HAP-1 (cell line): ENCODE data around the gene TNRC18.
"Not testable (repeated sequence)": the region's sequence is repeated elsewhere in the genome, so short reads cannot be mapped to it uniquely, and the experiment has no call there.

Experiments used
- DNase-seq, 2 experiments: peaks; one replicate each; pipeline ENCODE4 v3.0.0-alpha.2; 2016 to 2020; ENCODE audit warnings: low spot score in 2 of 2
- H3K27me3 ChIP-seq: fragments of 250-450 bp; sonication (Bioruptor Pico); 2 replicates; pipeline ENCODE4 v1.5.1; 2020; ENCODE audit warnings: low read depth, mild to moderate bottlenecking, moderate library complexity
- H3K36me3 ChIP-seq: fragments of 250-450 bp; sonication (Bioruptor Pico); replicated peaks from 2 replicates; pipeline ENCODE4 v1.5.1; 2020; ENCODE audit warnings: mild to moderate bottlenecking
- H3K4me1 ChIP-seq: fragments of 250-450 bp; sonication (Bioruptor Pico); 2 replicates; pipeline ENCODE4 v1.5.1; 2020; ENCODE audit warnings: mild to moderate bottlenecking
- H3K4me3 ChIP-seq: fragments of 250-450 bp; sonication (Bioruptor Pico); 2 replicates; pipeline ENCODE4 v1.5.1; 2020; ENCODE audit warnings: mild to moderate bottlenecking, moderate library complexity
- H3K9me3 ChIP-seq: fragments of 250-450 bp; sonication (Bioruptor Pico); 2 replicates; pipeline ENCODE4 v1.5.1; 2020; ENCODE audit warnings: mild to moderate bottlenecking, moderate library complexity
- in situ Hi-C: fragments of 300-500 bp; cut with MboI; formaldehyde crosslinking; loops from 3 replicates; pipeline ENCODE4 v1.14.3; 2020; ENCODE audit warnings: low sequenced_read_pairs, inconsistent platforms, mixed read lengths

TNRC18 gene

GRCh38 chr7:5345171-5345570 is 78.5 kb downstream of the TNRC18 start:
- H3K4me1 ChIP-seq, result no peaks in the 10 kb centered on the region
- peaks cover 36% of the 10 kb centered on the region for H3K36me3 ChIP-seq
- H3K9me3 ChIP-seq, result no peaks in the 10 kb centered on the region
- H3K4me3 ChIP-seq, result no peak overlapping the region
- in situ Hi-C loops, result no loop called here
- no peak for DNase-seq
- no peaks in the 10 kb centered on the region for H3K27me3 ChIP-seq

- DNase-seq, result no peak
- peaks cover 40% of the 10 kb centered on the region for H3K36me3 ChIP-seq
- in situ Hi-C loops, result no loop called here
- no peaks in the 10 kb centered on the region for H3K4me1 ChIP-seq
- no peak overlapping the region for H3K4me3 ChIP-seq
- no peaks in the 10 kb centered on the region for H3K27me3 ChIP-seq
- no peaks in the 10 kb centered on the region for H3K9me3 ChIP-seq
Observed at GRCh38 chr7:5344342-5344741, 79.3 kb downstream of the TNRC18 start.

GRCh38 chr7:5343884-5344283 is 79.8 kb downstream of the TNRC18 start:
- no peaks in the 10 kb centered on the region for H3K9me3 ChIP-seq
- H3K27me3 ChIP-seq, result no peaks in the 10 kb centered on the region
- DNase-seq, result no peak
- no peak overlapping the region for H3K4me3 ChIP-seq
- no peaks in the 10 kb centered on the region for H3K4me1 ChIP-seq
- in situ Hi-C loops, result no loop called here
- H3K36me3 ChIP-seq, result peaks cover 40% of the 10 kb centered on the region

GRCh38 chr7:5342631-5343030 is 81.0 kb downstream of the TNRC18 start:
- Histone ChIP-seq H3K27me3 (no peaks in the 10 kb centered on the region), H3K4me3 (no peak overlapping the region), H3K36me3 (peaks cover 38% of the 10 kb centered on the region), H3K4me1 (no peaks in the 10 kb centered on the region), H3K9me3 (no peaks in the 10 kb centered on the region)
- no peak for DNase-seq
- in situ Hi-C loops, result no loop called here

- Histone ChIP-seq H3K36me3 (peaks cover 41% of the 10 kb centered on the region), H3K4me3 (no peak overlapping the region), H3K4me1 (no peaks in the 10 kb centered on the region), H3K27me3 (no peaks in the 10 kb centered on the region), H3K9me3 (no peaks in the 10 kb centered on the region)
- no peak for DNase-seq
- in situ Hi-C loops, result no loop called here
Observed at GRCh38 chr7:5339955-5340354, 83.7 kb downstream of the TNRC18 start.

- H3K9me3 ChIP-seq, result no peaks in the 10 kb centered on the region
- H3K27me3 ChIP-seq, result no peaks in the 10 kb centered on the region
- in situ Hi-C loops, result no loop called here
- H3K4me1 ChIP-seq, result no peaks in the 10 kb centered on the region
- H3K36me3 ChIP-seq, result peaks cover 18% of the 10 kb centered on the region
- no peak for DNase-seq
- H3K4me3 ChIP-seq, result no peak overlapping the region
Observed at GRCh38 chr7:5337047-5337446, 86.6 kb downstream of the TNRC18 start.

GRCh38 chr7:5334671-5335070 is 89.0 kb downstream of the TNRC18 start:
- Histone ChIP-seq H3K4me1 (no peaks in the 10 kb centered on the region), H3K27me3 (no peaks in the 10 kb centered on the region), H3K36me3 (peaks cover 23% of the 10 kb centered on the region), H3K4me3 (no peak overlapping the region), H3K9me3 (no peaks in the 10 kb centered on the region)
- in situ Hi-C loops, result no loop called here
- no peak for DNase-seq

GRCh38 chr7:5333121-5334045 is 90.3 kb downstream of the TNRC18 start:
- in situ Hi-C loops, result no loop called here
- Histone ChIP-seq H3K9me3 (no peaks in the 10 kb centered on the region), H3K27me3 (no peaks in the 10 kb centered on the region), H3K4me1 (no peaks in the 10 kb centered on the region), H3K36me3 (peaks cover 23% of the 10 kb centered on the region), H3K4me3 (no peak overlapping the region)
- DNase-seq, result no peak

- Histone ChIP-seq H3K27me3 (no peaks in the 10 kb centered on the region), H3K4me3 (no peak overlapping the region), H3K36me3 (peaks cover 20% of the 10 kb centered on the region), H3K9me3 (no peaks in the 10 kb centered on the region), H3K4me1 (peaks cover 5% of the 10 kb centered on the region)
- DNase-seq, result no peak
- in situ Hi-C loops, result no loop called here
Observed at GRCh38 chr7:5332579-5332978, 91.1 kb downstream of the TNRC18 start.

- DNase-seq, result no peak
- Histone ChIP-seq H3K4me3 (no peak overlapping the region), H3K36me3 (peaks cover 16% of the 10 kb centered on the region), H3K4me1 (peaks cover 5% of the 10 kb centered on the region), H3K27me3 (no peaks in the 10 kb centered on the region), H3K9me3 (no peaks in the 10 kb centered on the region)
- in situ Hi-C loops, result no loop called here
Observed at GRCh38 chr7:5330288-5330687, 93.3 kb downstream of the TNRC18 start.

GRCh38 chr7:5324961-5325360 is 98.7 kb downstream of the TNRC18 start:
- in situ Hi-C loops, result no loop called here

GRCh38 chr7:5323800-5324781 is 99.5 kb downstream of the TNRC18 start:
- H3K36me3 ChIP-seq, H3K27me3 ChIP-seq, DNase-seq, H3K9me3 ChIP-seq, in situ Hi-C loops, H3K4me3 ChIP-seq, H3K4me1 ChIP-seq: not testable (repeated sequence)

More at GRCh38 chr7:5324961-5325360, 98.7 kb downstream of the TNRC18 start:
- H3K27me3 ChIP-seq, result no peaks in the 10 kb centered on the region
- peaks cover 3% of the 10 kb centered on the region for H3K36me3 ChIP-seq
- peaks cover 5% of the 10 kb centered on the region for H3K4me1 ChIP-seq
- no peak overlapping the region for H3K4me3 ChIP-seq
- H3K9me3 ChIP-seq, result no peaks in the 10 kb centered on the region
- no peak for DNase-seq

GRCh38 chr7:5322621-5323410 is 100.8 kb downstream of the TNRC18 start:
- Histone ChIP-seq H3K4me3 (no peak overlapping the region), H3K36me3 (peaks cover 2% of the 10 kb centered on the region; the same call in 1 of the 2 replicates), H3K9me3 (no peaks in the 10 kb centered on the region; the same call in 1 of the 2 replicates), H3K4me1 (peaks cover 1% of the 10 kb centered on the region), H3K27me3 (no peaks in the 10 kb centered on the region)
- no peak for DNase-seq
- in situ Hi-C loops, result no loop called here
